GM23338 (cell line): ENCODE measurements around the gene SNRNP25. TPM values are rescaled to one million over a fixed set of nuclear protein-coding genes. Genes with fewer than 3 reads are reported as not detected.
"Not testable (repeated sequence)": the region's sequence is repeated elsewhere in the genome, so short reads cannot be mapped to it uniquely, and the experiment has no call there.

Experiments
- ATAC-seq: fragments of 200-7000 bp; cut with Tn5 transposase; 3 replicates; pipeline ENCODE4 v1.9.1; 2020
- DNase-seq: peaks from one replicate; pipeline ENCODE4 v3.0.0-alpha.2; 2015; ENCODE audit warnings: low spot score
- H2AFZ ChIP-seq: fragments of 200-600 bp; sonication (generic); 2 replicates; pipeline ENCODE4 v1.8.0; 2016; ENCODE audit warnings: antibody characterized with exemption, mild to moderate bottlenecking, moderate library complexity
- H3F3A ChIP-seq: fragments of 200-600 bp; sonication (generic); replicated peaks from 2 replicates; pipeline ENCODE4 v1.8.0; 2017; ENCODE audit warnings: antibody characterized with exemption, mixed run types, low read depth
- H3K27ac ChIP-seq: fragments of 200-600 bp; sonication (generic); 2 replicates; pipeline ENCODE4 v1.6.1; 2016; ENCODE audit warnings: low read depth
- H3K27me3 ChIP-seq: fragments of 200-600 bp; sonication (generic); 2 replicates; pipeline ENCODE4 v1.8.0; 2016; ENCODE audit warnings: mild to moderate bottlenecking, mixed run types, moderate library complexity; ENCODE audit not compliant: insufficient read depth
- H3K36me3 ChIP-seq: fragments of 200-600 bp; sonication (generic); 2 replicates; pipeline ENCODE4 v1.8.0; 2016; ENCODE audit warnings: mild to moderate bottlenecking; ENCODE audit not compliant: insufficient read depth
- H3K4me1 ChIP-seq: fragments of 200-600 bp; sonication (generic); 2 replicates; pipeline ENCODE4 v1.8.0; 2016; ENCODE audit warnings: mild to moderate bottlenecking, moderate library complexity; ENCODE audit not compliant: insufficient read depth
- H3K4me2 ChIP-seq: fragments of 200-600 bp; sonication (generic); 2 replicates; pipeline ENCODE4 v1.7.1; 2017; ENCODE audit warnings: mixed run types
- H3K4me3 ChIP-seq: fragments of 200-600 bp; sonication (generic); 2 replicates; pipeline ENCODE4 v1.6.1; 2016; ENCODE audit warnings: mixed run types
- H3K79me2 ChIP-seq: fragments of 200-600 bp; sonication (generic); replicated peaks from 2 replicates; pipeline ENCODE4 v1.8.0; 2017; ENCODE audit warnings: mild to moderate bottlenecking; ENCODE audit not compliant: insufficient read depth
- H3K9me2 ChIP-seq: fragments of 200-600 bp; sonication (generic); 2 replicates; pipeline ENCODE4 v1.8.0; 2017; ENCODE audit not compliant: insufficient read depth
- H4K20me1 ChIP-seq: fragments of 200-600 bp; sonication (generic); replicated peaks from 2 replicates; pipeline ENCODE4 v1.8.0; 2017; ENCODE audit warnings: mild to moderate bottlenecking; ENCODE audit not compliant: insufficient read depth
- H3K27ac Mint-ChIP-seq: 2 replicates; pipeline ENCODE4 v1.8.0; 2020; ENCODE audit warnings: inconsistent platforms, mild to moderate bottlenecking, moderate library complexity, mixed read lengths
- H3K27me3 Mint-ChIP-seq: 3 replicates; pipeline ENCODE4 v1.8.0; 2022; ENCODE audit warnings: low read depth, mild to moderate bottlenecking, moderate library complexity, mixed read lengths, inconsistent platforms; ENCODE audit not compliant: insufficient read depth, poor library complexity
- H3K36me3 Mint-ChIP-seq: 3 replicates; pipeline ENCODE4 v1.8.0; 2021; ENCODE audit warnings: low read depth, mild to moderate bottlenecking, inconsistent platforms, moderate library complexity, mixed read lengths
- H3K4me1 Mint-ChIP-seq: 3 replicates; pipeline ENCODE4 v1.8.0; 2020; ENCODE audit warnings: mild to moderate bottlenecking, inconsistent platforms, mixed read lengths
- H3K4me3 Mint-ChIP-seq: 3 replicates; pipeline ENCODE4 v1.8.0; 2021; ENCODE audit warnings: moderate library complexity, mild to moderate bottlenecking, inconsistent platforms, mixed read lengths
- H3K9me3 Mint-ChIP-seq: 3 replicates; pipeline ENCODE4 v1.8.0; 2020; ENCODE audit warnings: moderate library complexity, mild to moderate bottlenecking, inconsistent platforms, mixed read lengths
- CREB1 ChIP-seq: fragments of 250-450 bp; sonication (Bioruptor Pico); IDR thresholded peaks from 2 replicates; pipeline ENCODE4 v1.5.0; 2020; ENCODE audit warnings: low read depth, mild to moderate bottlenecking, moderate library complexity
- EZH2 ChIP-seq: fragments of 200-600 bp; sonication (generic); IDR thresholded peaks from one replicate; pipeline ENCODE4 v1.8.0; 2017; ENCODE audit warnings: antibody characterized with exemption, mild to moderate bottlenecking, low read depth; ENCODE audit not compliant: unreplicated experiment
- EZH2phosphoT487 ChIP-seq: fragments of 200-600 bp; sonication (generic); IDR thresholded peaks from one replicate; pipeline ENCODE4 v1.8.1; 2018; ENCODE audit warnings: antibody characterized with exemption; ENCODE audit not compliant: unreplicated experiment
- JUNB ChIP-seq: IDR thresholded peaks from one replicate; pipeline ENCODE4 v1.6.1; 2016; ENCODE audit warnings: antibody characterized with exemption; ENCODE audit not compliant: unreplicated experiment
- NANOG ChIP-seq: IDR thresholded peaks from 2 replicates; pipeline ENCODE4 v1.6.1; 2016; ENCODE audit warnings: antibody characterized with exemption, borderline replicate concordance
- POLR2AphosphoS5 ChIP-seq: IDR thresholded peaks from 2 replicates; pipeline ENCODE4 v1.6.1; 2016; ENCODE audit warnings: antibody characterized with exemption, low read depth
- STAT1 ChIP-seq: IDR thresholded peaks from one replicate; pipeline ENCODE4 v1.6.1; 2016; ENCODE audit warnings: antibody characterized with exemption; ENCODE audit not compliant: unreplicated experiment
- ZNF114 ChIP-seq: fragments of 250-450 bp; sonication (Bioruptor Pico); IDR thresholded peaks from 2 replicates; pipeline ENCODE4 v1.5.0; 2020; ENCODE audit warnings: mild to moderate bottlenecking, moderate library complexity
- polyA plus RNA-seq: library from polyadenylated mRNA; unstranded; fragments of >200 nt; fragmentation: Nextera tagmentation; extraction: Ambion mirVana; gene quantifications from 2 replicates; pipeline ENCODE4 v1.2.1, GENCODE V29; 2016
- total RNA-seq: library from RNA; depleted of rRNA; stranded (reverse); fragments of >200 nt; shearing (Covaris generic); gene quantifications from 2 replicates; pipeline ENCODE4 v1.2.3, GENCODE V29; 2014
- TF ChIP-seq, protein P1 (sequence below): IDR thresholded peaks from one replicate; pipeline ENCODE4 v1.6.1; 2018; ENCODE audit warnings: antibody characterized with exemption; ENCODE audit not compliant: unreplicated experiment

Gene SNRNP25
- total and polyA plus RNA-seq, 2 experiments from 2014 or later = 34.4 to 79.5 TPM

DNA sequence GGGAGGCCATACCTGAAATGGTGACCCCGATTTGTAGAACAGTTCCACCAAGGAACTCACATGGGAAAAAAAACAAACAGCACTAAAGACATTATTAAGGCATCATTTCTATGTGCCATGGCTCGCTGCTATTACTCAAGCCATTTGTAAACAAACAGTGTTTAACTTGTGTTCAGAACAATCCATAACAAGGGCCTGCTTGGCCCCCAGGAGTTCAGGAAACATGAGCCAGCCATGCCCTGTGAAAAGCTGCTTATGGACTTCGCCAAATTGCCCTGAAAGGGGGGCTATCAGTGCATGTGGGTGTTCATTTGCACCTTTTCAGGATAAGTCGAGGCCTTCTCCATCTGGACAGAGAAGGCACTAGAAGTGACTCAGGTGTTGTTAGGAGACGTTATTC, 8.2 kb upstream of the SNRNP25 start (continued):
- TF ChIP-seq, protein P1, sequence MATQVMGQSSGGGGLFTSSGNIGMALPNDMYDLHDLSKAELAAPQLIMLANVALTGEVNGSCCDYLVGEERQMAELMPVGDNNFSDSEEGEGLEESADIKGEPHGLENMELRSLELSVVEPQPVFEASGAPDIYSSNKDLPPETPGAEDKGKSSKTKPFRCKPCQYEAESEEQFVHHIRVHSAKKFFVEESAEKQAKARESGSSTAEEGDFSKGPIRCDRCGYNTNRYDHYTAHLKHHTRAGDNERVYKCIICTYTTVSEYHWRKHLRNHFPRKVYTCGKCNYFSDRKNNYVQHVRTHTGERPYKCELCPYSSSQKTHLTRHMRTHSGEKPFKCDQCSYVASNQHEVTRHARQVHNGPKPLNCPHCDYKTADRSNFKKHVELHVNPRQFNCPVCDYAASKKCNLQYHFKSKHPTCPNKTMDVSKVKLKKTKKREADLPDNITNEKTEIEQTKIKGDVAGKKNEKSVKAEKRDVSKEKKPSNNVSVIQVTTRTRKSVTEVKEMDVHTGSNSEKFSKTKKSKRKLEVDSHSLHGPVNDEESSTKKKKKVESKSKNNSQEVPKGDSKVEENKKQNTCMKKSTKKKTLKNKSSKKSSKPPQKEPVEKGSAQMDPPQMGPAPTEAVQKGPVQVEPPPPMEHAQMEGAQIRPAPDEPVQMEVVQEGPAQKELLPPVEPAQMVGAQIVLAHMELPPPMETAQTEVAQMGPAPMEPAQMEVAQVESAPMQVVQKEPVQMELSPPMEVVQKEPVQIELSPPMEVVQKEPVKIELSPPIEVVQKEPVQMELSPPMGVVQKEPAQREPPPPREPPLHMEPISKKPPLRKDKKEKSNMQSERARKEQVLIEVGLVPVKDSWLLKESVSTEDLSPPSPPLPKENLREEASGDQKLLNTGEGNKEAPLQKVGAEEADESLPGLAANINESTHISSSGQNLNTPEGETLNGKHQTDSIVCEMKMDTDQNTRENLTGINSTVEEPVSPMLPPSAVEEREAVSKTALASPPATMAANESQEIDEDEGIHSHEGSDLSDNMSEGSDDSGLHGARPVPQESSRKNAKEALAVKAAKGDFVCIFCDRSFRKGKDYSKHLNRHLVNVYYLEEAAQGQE = no peak
- no peak for TF ChIP-seq EZH2
- no peak for TF ChIP-seq STAT1
- TF ChIP-seq CREB1 (CRISPR knock-in tag) = no peak
- no peak for TF ChIP-seq JUNB
- no peak for TF ChIP-seq ZNF114 (CRISPR knock-in tag)

DNA sequence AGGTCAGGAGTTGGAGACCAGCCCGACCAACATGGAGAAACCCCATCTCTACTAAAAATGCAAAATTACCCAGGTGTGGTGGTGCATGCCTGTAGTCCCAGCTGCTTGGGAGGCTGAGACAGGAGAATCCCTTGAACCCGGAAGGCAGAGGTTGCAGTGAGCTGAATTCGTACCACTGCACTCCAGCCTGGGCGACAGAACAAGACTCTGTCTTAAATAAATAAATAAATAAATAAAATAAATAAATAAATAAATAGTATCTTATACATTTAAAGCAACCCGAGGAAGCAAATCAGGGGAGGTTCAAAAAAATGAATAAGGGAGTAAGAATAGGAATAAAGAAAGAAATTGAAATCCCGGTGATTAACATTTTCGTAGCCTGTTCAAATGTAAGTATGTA, 7.1 kb upstream of the SNRNP25 start:
- ATAC-seq, H3K27me3 Mint-ChIP-seq, H3K4me1 Mint-ChIP-seq, H3K27me3 ChIP-seq, H3K9me2 ChIP-seq, H3K27ac Mint-ChIP-seq, H3K9me3 Mint-ChIP-seq, H3K4me1 ChIP-seq, H2AFZ ChIP-seq, H3K4me3 ChIP-seq, H3K4me3 Mint-ChIP-seq, H3K27ac ChIP-seq, H3K4me2 ChIP-seq, DNase-seq: not testable (repeated sequence)
- Histone ChIP-seq H4K20me1 (peaks cover 24% of the 10 kb centered on the region), H3K36me3 (peaks cover 60% of the 10 kb centered on the region), H3F3A (0 out of 2 replicates have a peak, but pooled peaks cover 11% of the 10 kb centered on the region), H3K79me2 (peaks cover 36% of the 10 kb centered on the region)
- H3K36me3 Mint-ChIP-seq = peaks cover 94% of the 10 kb centered on the region

DNA sequence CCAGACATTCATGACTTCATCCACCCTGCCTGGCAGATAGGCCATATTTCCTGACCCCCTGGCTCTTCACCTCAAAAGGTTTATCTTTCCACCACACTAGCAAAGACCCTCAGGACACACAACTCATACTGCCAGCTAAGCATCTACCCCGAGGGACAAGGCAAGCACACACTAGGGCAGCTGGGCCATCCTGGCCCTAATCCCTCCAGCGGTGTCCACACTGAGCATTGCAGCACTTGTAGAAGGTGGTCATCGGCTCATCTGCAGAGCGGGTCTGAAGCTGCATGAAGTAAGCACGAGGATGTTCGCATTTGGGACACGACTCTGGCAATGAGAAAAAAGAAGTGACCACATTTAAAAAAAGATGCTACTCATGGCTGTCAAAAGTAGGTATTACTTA, 6.4 kb upstream of the SNRNP25 start:
- Mint-ChIP-seq H3K27me3 (peaks cover 4% of the 10 kb centered on the region), H3K36me3 (peaks cover 93% of the 10 kb centered on the region), H3K27ac (no peak overlapping the region), H3K4me3 (no peak overlapping the region), H3K9me3 (no peaks in the 10 kb centered on the region), H3K4me1 (peaks cover 3% of the 10 kb centered on the region; the same call in 2 of the 3 replicates)
- Histone ChIP-seq H3K4me3 (no peak overlapping the region), H3K9me2 (no peaks in the 10 kb centered on the region), H3K36me3 (peaks cover 62% of the 10 kb centered on the region), H3K4me2 (no peak overlapping the region), H3F3A (0 out of 2 replicates have a peak, but pooled peaks cover 11% of the 10 kb centered on the region), H3K79me2 (peaks cover 44% of the 10 kb centered on the region), H3K4me1 (peaks cover 6% of the 10 kb centered on the region; the same call in 1 of the 2 replicates), H3K27me3 (no peaks in the 10 kb centered on the region), H2AFZ (no peak overlapping the region), H4K20me1 (peaks cover 24% of the 10 kb centered on the region), H3K27ac (no peak overlapping the region)
- no peak for ATAC-seq
- no peak for DNase-seq
- no peak for TF ChIP-seq NANOG
- TF ChIP-seq CREB1 (CRISPR knock-in tag) = no peak
- TF ChIP-seq EZH2phosphoT487 = no peak
- no peak for TF ChIP-seq POLR2AphosphoS5
- TF ChIP-seq, protein P1 = no peak
- no peak for TF ChIP-seq STAT1
- TF ChIP-seq ZNF114 (CRISPR knock-in tag) = no peak
